ENCODE results near the gene WNK4. TPM values are rescaled to one million over a fixed set of nuclear protein-coding genes. Genes with fewer than 3 reads are reported as not detected.

The WNK4 gene
- total RNA-seq, result under 0.01 and 0.57 TPM in 2 replicates

DNA sequence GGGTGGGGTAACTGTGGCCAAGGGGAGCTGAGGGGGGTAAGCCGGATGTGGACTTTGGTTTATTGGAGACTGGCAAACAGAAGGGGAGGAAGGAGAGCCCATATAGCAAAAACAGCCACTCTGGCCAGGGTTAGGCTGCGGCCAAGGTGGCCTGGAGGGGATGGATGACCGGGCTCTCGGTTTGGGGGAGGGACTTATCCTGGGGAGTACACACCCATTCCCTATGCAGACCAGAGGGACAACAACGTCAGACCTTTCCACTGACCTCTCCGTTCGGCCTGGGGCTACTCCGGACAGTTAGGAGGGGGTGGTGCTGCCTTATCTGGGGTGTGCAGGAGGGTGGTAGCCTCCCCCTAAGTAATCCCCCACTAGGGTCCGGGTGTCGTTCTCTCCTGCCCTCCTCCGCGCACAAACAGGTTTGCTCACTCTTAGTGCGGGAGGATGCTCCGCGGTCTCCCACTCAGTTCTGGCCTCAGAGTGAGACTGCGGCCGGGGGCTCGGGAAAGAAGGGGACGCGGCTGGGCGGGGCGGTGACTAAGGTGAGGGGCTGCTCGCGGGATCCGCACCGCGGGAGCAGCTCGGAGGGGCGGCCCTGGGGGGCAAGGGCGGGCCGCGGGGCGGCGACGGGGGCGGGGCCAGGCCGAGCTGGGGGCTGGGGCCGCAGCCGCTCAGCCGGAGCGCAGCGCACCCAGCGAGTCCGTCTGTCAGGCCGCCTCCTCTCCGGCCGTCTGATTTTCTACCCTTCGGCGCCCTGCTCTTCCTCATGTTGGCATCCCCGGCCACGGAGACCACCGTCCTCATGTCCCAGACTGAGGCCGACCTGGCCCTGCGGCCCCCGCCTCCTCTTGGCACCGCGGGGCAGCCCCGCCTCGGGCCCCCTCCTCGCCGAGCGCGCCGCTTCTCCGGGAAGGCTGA lies at the start of gene WNK4:
TSS of gene WNK4 (plus strand) at position 675 of the 915 bp plus-strand sequence. CDS start at position 764, 89 bp downstream.

DNA sequence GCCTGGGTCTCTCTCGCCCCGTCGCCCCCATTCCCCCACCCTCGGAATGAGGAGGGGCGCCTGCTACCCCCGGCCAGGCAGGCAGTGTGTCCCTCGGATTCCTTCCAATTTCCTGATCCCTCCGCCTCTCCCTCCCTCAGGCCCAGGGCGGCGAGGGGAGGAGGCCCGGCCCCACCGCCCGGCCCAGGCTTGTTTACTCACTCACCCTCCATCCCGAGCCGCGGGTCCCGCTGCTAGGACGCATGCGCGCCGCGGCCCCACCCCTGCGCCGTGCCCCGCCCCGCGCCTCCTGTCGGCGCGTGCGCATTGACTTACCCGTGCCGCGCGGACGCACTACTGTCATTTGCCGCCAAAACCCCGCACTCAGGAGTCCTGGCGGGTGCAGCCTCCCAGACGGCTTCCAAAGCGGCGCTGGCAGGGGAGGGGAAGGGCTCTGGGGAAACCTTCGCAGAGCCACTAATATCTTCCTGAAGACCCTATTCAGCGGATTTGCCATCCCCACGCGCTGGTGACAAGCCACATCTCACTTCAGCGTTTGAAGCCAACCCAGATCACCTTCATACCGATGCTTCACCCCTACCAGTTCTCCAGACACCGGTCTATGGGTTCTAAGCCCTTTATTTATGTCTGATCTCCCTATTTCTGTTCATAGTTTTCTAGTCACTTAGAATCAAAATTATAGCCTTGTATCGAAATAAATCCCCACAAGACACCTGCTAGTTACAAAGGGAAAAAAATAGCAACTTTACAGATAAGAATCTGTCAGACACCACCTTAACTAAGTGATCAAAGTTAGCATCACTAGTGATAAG lies 35.4 kb upstream of the WNK4 start, which contains the start of gene EZH1:
TSS of gene EZH1 (minus strand) at position 235 of the 812 bp plus-strand sequence. CDS start 16,099 bp downstream, outside the sequence.

DNA sequence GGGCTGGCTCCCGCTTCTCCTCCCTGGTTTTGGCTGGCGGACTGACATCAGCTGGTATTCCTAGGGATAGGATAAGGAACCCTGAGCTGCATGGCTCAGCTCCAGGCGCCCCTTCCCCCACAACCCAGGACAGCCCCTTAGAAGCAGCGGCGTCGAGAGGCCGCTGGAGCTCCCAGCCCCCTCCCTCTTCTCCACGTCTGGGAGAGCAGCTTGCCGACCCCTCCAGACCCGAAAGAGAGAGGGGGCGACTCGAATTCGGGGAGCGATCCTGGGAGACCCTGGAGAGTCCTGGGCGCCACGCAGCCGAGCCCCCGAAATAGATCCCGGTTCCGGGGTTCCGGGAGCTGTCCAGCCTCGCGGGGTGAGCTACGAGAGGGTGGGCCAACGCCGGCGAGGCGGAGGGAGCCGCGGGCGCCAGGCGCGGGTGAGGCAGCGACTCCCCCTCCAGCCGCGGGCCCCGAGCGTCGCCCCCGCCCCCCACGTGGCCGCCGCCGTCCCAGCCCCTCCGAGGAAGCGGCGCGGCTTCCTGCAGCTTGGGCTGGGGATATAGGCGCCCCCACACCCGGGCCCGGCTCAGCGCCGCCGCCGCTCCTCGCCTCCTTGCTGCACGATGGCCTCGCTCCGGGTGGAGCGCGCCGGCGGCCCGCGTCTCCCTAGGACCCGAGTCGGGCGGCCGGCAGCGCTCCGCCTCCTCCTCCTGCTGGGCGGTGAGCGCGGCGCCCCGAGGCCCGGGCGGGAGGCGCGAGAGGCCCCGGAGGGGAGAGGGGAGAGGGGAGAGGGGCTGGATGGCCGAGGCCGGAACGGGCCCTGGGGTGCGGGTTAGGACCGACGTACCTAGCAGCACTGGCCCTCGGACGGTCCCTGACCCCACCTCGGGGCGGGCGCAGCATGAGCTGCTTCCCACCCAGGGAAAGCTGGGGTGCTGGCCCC lies 19.5 kb upstream of the WNK4 start, which contains the start of gene RAMP2:
TSS of gene RAMP2 (plus strand) at position 576 of the 930 bp plus-strand sequence. CDS start at position 611, 35 bp downstream.

DNA sequence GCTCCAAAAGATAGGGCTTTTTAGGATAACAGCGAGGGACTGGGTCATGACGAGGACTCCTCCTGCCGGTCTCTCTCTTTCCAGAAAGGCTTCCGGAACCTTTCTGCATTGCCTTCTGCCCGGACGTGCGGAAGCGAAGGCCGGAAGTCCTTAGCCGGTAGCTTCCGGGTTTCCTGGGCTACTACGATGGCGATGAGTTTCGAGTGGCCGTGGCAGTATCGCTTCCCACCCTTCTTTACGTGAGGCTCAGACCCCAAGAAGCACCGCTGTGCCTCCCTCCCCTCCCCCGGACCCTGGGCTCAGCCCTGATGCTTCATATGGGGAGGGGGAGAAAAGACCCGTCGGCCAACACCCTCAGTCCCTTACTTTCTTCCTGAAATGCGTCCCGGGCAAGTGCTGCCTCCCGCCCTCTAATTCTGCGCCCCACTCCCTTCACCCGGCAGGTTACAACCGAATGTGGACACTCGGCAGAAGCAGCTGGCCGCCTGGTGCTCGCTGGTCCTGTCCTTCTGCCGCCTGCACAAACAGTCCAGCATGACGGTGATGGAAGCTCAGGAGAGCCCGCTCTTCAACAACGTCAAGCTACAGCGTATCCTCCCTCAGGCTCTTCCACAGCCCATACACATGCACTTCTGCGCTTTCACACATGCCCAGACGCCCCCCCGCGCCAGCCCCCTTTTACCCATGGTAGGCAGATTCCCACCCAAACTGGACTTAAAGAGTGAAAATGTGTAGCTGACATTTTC lies 6.9 kb upstream of the WNK4 start, which contains the start of gene VPS25:
TSS of gene VPS25 (plus strand) at position 160 of the 746 bp plus-strand sequence. CDS start at position 187, 27 bp downstream.

DNA sequence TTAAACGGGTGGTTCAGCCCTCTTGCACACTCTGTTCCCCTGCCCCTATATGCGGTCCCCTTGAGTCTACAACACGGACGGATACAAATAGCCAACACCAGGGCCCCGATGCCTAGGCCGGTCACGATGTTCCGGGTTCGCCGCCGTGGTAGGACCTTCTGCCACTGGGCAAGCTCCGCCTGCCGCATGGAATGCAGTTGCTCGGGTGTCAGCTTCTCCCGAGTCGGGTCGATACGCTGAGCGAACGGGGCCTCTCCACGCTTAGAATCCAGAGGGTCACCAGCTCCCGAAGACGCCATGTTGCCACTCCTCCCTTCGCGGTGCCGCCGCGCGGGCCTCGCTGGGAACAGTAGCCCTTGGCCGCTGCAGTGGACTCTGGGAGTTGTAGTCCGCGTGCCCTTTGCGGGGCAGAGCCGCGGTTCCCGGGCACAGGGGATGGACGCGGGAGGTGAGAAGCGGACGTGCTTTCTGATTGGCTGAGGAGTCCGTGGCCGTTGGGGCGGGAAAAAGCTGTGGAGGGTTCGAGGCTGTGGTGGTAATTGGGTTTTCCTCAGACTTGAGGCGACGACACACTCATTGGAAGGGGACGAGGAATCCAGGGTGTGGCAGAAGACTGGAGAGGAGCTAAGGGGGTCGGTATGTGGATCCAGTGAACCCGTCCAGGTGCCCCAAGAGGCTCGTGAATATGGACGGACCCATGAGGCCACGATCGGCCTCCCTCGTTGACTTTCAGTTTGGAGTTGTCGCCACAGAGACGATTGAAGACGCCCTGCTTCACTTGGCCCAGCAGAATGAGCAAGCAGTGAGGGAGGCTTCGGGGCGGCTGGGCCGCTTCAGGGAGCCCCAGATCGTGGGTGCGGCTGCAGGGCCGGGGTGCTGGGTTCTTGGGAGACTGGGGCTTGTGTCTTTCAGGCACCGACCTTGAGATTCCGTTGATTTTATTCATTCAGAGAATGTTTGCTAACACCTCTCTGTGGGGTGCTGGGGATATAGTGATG lies 18.3 kb downstream of the WNK4 start, which contains the start of the genes CNTD1 and COA3:
TSS of gene CNTD1 (plus strand) at position 479 of the 998 bp plus-strand sequence. CDS start at position 686, 207 bp downstream.
TSS of gene COA3 (minus strand) at position 322 of the 998 bp plus-strand sequence. CDS start at position 299, 23 bp downstream.

DNA sequence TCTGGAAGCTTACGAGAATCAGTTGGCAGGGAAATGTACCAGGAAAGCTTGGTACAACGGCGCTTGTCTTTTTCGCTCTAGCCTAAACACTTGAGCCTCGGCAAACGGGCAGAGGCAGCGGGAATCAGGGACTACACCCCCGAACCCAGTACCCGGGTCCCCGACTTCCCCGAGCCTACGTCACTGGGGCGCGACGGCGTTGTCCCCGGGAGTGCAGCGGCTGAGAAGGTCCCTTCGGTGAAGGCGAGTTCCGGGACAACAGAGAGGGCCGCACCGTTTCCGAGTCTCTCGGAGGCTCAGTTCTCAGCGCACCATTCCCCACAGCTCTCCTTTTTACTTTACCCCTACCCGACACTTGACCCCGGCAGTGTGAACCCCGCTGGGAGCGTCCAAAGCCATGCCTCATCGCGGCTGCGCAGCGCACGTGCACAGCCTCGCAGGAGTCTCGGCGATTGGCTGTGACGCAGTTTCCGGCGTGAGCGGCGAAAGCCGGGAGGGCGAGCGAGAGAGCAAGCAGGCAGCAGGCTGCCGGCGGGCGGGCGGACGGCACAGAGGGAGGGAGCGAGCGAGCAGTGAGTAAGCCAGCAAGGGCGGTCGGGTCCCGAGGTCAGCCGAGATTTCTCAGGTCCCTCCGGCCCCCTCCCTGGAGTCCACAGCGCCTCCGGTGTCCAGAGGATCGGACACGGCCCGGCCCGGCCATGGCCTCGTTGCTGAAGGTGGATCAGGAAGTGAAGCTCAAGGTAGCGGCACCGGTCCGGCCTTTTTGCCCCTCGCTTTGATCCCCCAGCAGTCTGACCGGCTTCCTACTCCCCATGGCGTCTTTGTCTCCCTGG lies 52.7 kb downstream of the WNK4 start, which contains the start of gene PSME3:
TSS of gene PSME3 (plus strand) at position 464 of the 833 bp plus-strand sequence. CDS start at position 699, 235 bp downstream.

DNA sequence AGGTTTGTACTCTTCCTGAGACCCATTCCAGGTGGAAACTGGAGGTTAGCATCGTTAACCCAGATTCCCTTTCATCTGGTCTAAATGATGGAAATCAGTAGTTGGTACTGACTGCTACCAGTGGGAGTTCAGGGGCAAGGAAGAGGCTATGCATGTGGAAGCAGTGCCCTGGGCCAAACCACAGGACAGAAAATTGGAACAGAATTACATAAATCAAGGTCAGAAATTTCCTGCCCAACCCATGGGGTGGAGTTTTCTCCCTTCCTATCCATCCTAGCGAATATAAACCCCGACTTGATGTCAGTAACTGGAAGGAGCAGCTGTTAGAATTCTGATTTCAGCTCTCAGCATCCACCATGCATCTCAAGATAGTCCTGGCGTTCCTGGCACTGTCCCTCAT lies 63.9 kb downstream of the WNK4 start, which contains the start of gene AOC2:
TSS of gene AOC2 (plus strand) at position 310 of the 400 bp plus-strand sequence. CDS start at position 357, 47 bp downstream.

Other genes with a start within 250 kb of the WNK4 start
- gene NAGLU, start 244.4 kb upstream of the WNK4 start, total RNA-seq, result 11.6 and 13.5 TPM in 2 replicates
- 2.7 and 3.4 TPM in 2 replicates for gene HSD17B1, start 227.7 kb upstream of the WNK4 start, total RNA-seq
- gene COASY, start 218.5 kb upstream of the WNK4 start, total RNA-seq, result 18.5 and 39.4 TPM in 2 replicates
- gene MLX, start 213.5 kb upstream of the WNK4 start, total RNA-seq, result 34.9 and 38.1 TPM in 2 replicates
- gene PSMC3IP, start 202.9 kb upstream of the WNK4 start, total RNA-seq, result 1.4 and 1.9 TPM in 2 replicates
- 77.7 and 78.3 TPM in 2 replicates for gene RETREG3, start 171.2 kb upstream of the WNK4 start, total RNA-seq
- 11.3 and 27.1 TPM in 2 replicates for gene TUBG1, start 170.9 kb upstream of the WNK4 start, total RNA-seq
- gene TUBG2, start 121.3 kb upstream of the WNK4 start, total RNA-seq, result 3.4 and 5.3 TPM in 2 replicates
- 16.4 and 31.0 TPM in 2 replicates for gene PLEKHH3, start 103.6 kb upstream of the WNK4 start, total RNA-seq
- under 0.01 and 0.21 TPM in 2 replicates for gene CCR10, start 98.8 kb upstream of the WNK4 start, total RNA-seq
- gene CNTNAP1, start 98.1 kb upstream of the WNK4 start, total RNA-seq, result under 0.01 and 0.71 TPM in 2 replicates
- 13.0 and 17.4 TPM in 2 replicates for gene EZH1, start 35.6 kb upstream of the WNK4 start, total RNA-seq
- not detected in 2 replicates for gene RAMP2, start 19.4 kb upstream of the WNK4 start, total RNA-seq
- 52.1 and 66.3 TPM in 2 replicates for gene VPS25, start 7.2 kb upstream of the WNK4 start, total RNA-seq
- 32.1 and 41.7 TPM in 2 replicates for gene COA3, start 18.1 kb downstream of the WNK4 start, total RNA-seq
- gene CNTD1, start 18.3 kb downstream of the WNK4 start, total RNA-seq, result not detected in 2 replicates
- gene BECN1, start 43.7 kb downstream of the WNK4 start, total RNA-seq, result 118 and 125 TPM in 2 replicates
- 86.5 and 115 TPM in 2 replicates for gene PSME3, start 52.8 kb downstream of the WNK4 start, total RNA-seq
- 0.68 and 2.7 TPM in 2 replicates for gene AOC2, start 64.0 kb downstream of the WNK4 start, total RNA-seq
- gene AOC3, start 70.6 kb downstream of the WNK4 start, total RNA-seq, result under 0.01 and 0.57 TPM in 2 replicates
- not detected in 2 replicates for gene G6PC1, start 120.2 kb downstream of the WNK4 start, total RNA-seq
- 17.4 and 19.9 TPM in 2 replicates for gene AARSD1, start 183.8 kb downstream of the WNK4 start, total RNA-seq
- gene PTGES3L, start 199.5 kb downstream of the WNK4 start, total RNA-seq, result under 0.01 TPM in 1 of 2 replicates, not detected in the other
- gene RUNDC1, start 200.0 kb downstream of the WNK4 start, total RNA-seq, result 11.6 and 15.3 TPM in 2 replicates
- gene RPL27, start 217.8 kb downstream of the WNK4 start, total RNA-seq, result 811 and 1,441 TPM in 2 replicates
- gene IFI35, start 226.2 kb downstream of the WNK4 start, total RNA-seq, result 1.4 and 3.4 TPM in 2 replicates
- 82.0 and 132 TPM in 2 replicates for gene VAT1, start 241.8 kb downstream of the WNK4 start, total RNA-seq
- gene RND2, start 244.6 kb downstream of the WNK4 start, total RNA-seq, result under 0.01 and 0.07 TPM in 2 replicates